Osteocyte (in vitro differentiated cells): ENCODE results near the gene FOSL1. TPM values are rescaled to one million over a fixed set of nuclear protein-coding genes. Genes with fewer than 3 reads are reported as not detected.
A peak's percentile ranks its signal among the peaks of the same experiment; 100 is the strongest.

Experiments used
- DNase-seq: peaks from one replicate; pipeline ENCODE4 v3.0.0; 2021; ENCODE audit warnings: mixed read lengths; ENCODE audit not compliant: unreplicated experiment; ENCODE audit errors: extremely low spot score
- H3K27ac Mint-ChIP-seq: one replicate; pipeline ENCODE4 v1.8.0; 2021; ENCODE audit warnings: mild to moderate bottlenecking, mixed read lengths; ENCODE audit not compliant: unreplicated experiment
- H3K27me3 Mint-ChIP-seq: one replicate; pipeline ENCODE4 v1.8.0; 2021; ENCODE audit warnings: mixed read lengths; ENCODE audit not compliant: unreplicated experiment
- H3K36me3 Mint-ChIP-seq: one replicate; pipeline ENCODE4 v1.8.0; 2021; ENCODE audit warnings: mixed read lengths; ENCODE audit not compliant: unreplicated experiment
- H3K4me1 Mint-ChIP-seq: one replicate; pipeline ENCODE4 v1.8.0; 2021; ENCODE audit warnings: mixed read lengths; ENCODE audit not compliant: unreplicated experiment
- H3K4me3 Mint-ChIP-seq: one replicate; pipeline ENCODE4 v1.8.0; 2021; ENCODE audit warnings: mild to moderate bottlenecking, moderate library complexity, mixed read lengths; ENCODE audit not compliant: unreplicated experiment
- H3K9me3 Mint-ChIP-seq: one replicate; pipeline ENCODE4 v1.8.0; 2021; ENCODE audit warnings: mixed read lengths; ENCODE audit not compliant: unreplicated experiment
- total RNA-seq: library from RNA; stranded (reverse); gene quantifications from 2 replicates; pipeline ENCODE4 v1.2.1, GENCODE V29; 2021
- TF ChIP-seq, protein P1 (sequence below): fragments of 200-600 bp; sonication (generic); IDR thresholded peaks from 2 replicates; pipeline ENCODE4 v1.5.0; 2021; ENCODE audit warnings: antibody characterized with exemption, mild to moderate bottlenecking, moderate library complexity

The FOSL1 gene
- total RNA-seq, 1 donor from 2014 or later = 38.0 TPM

GRCh38 chr11:65873318-65874156, 26.7 kb downstream of the FOSL1 start:
- peak; percentile 98 for DNase-seq
- Mint-ChIP-seq H3K27ac (peak overlapping the region; percentile 92), H3K36me3 (no peaks in the 10 kb centered on the region), H3K4me3 (peak overlapping the region; percentile 85), H3K4me1 (peaks cover 35% of the 10 kb centered on the region), H3K27me3 (no peaks in the 10 kb centered on the region), H3K9me3 (no peaks in the 10 kb centered on the region)
- TF ChIP-seq, protein P1, sequence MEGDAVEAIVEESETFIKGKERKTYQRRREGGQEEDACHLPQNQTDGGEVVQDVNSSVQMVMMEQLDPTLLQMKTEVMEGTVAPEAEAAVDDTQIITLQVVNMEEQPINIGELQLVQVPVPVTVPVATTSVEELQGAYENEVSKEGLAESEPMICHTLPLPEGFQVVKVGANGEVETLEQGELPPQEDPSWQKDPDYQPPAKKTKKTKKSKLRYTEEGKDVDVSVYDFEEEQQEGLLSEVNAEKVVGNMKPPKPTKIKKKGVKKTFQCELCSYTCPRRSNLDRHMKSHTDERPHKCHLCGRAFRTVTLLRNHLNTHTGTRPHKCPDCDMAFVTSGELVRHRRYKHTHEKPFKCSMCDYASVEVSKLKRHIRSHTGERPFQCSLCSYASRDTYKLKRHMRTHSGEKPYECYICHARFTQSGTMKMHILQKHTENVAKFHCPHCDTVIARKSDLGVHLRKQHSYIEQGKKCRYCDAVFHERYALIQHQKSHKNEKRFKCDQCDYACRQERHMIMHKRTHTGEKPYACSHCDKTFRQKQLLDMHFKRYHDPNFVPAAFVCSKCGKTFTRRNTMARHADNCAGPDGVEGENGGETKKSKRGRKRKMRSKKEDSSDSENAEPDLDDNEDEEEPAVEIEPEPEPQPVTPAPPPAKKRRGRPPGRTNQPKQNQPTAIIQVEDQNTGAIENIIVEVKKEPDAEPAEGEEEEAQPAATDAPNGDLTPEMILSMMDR = no peak

- no peaks in the 10 kb centered on the region for H3K9me3 Mint-ChIP-seq
- TF ChIP-seq, protein P1 = no peak
- no peak for DNase-seq
- H3K27me3 Mint-ChIP-seq = no peaks in the 10 kb centered on the region
- H3K4me3 Mint-ChIP-seq = peak within 1 kb of the TSS; percentile 85
- H3K4me1 Mint-ChIP-seq = peaks cover 36% of the 10 kb centered on the region
- no peaks in the 10 kb centered on the region for H3K36me3 Mint-ChIP-seq
- H3K27ac Mint-ChIP-seq = peak within 1 kb of the TSS; percentile 92
Observed at GRCh38 chr11:65872586-65873317, 27.4 kb downstream of the FOSL1 start, which contains the start of gene EFEMP2. TSS of gene EFEMP2 (minus strand) at chr11:65872800. CDS start at chr11:65872354, 446 bp downstream.

DNA sequence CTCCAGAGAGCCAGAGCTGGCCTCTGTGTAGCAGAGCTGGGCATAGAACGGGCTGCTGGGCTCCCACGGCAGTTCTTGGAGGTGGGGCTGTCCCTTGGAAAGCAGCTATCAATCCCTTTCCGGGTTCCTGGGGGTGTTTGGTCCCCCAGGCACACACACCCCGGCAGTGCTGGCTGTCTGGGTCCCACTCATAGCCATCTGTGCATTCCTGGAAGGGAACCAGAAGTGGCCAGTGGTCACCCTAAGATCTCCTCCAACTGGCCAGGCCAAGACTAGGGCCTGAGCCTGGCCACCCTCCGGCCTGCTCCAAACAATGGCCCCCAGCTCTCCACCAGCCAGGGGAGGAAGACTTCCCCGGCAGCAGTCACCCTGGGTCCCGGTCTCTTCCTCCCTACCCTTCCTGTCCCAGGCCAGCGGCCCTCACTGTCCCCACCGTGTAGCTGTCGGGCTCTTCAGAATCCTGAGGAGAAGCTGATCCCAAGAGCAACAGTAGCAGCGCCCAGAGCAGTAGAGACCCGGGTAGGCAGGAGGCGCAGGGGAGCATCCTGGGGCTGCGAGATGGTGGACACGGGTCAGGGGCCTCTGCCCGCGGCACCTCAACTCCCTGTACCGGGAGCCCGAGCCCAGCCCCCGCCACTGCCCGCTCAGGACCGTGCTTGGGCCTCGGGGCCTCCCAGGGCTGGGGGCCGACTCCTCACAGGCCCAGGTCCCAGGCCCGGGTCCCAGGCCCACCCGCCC, 28.2 kb downstream of the FOSL1 start:
- DNase-seq = no peak
- peak overlapping the region; percentile 86 for H3K27ac Mint-ChIP-seq
- no peaks in the 10 kb centered on the region for H3K27me3 Mint-ChIP-seq
- H3K4me3 Mint-ChIP-seq = peak overlapping the region; percentile 71
- peaks cover 2% of the 10 kb centered on the region for H3K36me3 Mint-ChIP-seq
- peaks cover 38% of the 10 kb centered on the region for H3K4me1 Mint-ChIP-seq
- no peaks in the 10 kb centered on the region for H3K9me3 Mint-ChIP-seq
- TF ChIP-seq, protein P1 = no peak

DNA sequence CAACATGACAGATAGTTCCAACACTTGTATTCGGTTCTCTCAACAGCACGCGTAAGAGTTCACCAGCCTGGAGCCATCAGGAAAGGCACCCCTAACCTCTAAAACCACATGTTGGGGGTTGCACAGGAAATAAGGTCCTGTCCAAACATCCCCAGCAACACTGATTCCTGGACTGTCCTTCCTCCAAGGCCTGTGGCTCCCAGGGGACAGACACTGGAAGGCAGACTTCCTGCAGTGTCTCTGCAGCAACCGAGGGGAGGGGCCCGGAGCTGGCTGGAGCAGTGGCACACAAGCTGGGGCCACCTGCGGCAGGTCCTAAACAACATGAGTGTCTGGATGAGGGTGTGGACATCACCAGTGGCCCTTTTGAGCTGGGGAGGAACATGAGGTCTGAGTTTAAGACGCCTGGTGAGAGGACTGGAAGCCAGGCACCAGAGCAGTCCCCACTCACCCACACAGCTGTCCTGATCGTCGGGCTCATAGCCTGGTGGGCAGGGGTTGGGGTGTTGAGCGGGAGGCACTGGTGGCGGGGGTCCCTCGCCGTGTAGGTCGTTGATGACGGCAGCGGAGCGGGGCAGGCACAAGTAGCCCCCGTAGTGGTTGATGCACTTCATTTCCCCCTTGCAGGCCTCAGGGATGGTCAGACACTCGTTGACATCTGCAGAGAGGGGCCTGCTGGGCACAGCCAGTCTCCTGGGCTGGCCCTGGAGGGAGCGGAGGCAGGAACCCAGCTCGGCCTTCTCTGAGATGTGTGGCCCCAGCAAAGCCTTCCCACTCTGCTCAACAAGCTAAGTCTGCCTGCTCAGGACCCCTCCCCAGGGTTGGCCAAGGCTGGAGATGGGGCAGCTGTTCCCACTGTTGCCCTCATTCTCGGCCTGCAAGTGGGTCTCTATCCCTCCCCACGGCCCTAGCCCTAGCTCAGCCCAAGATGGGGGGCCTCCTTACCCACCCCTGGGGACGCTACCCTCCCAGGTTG, 29.2 kb downstream of the FOSL1 start:
- Mint-ChIP-seq H3K27me3 (no peaks in the 10 kb centered on the region), H3K36me3 (peaks cover 4% of the 10 kb centered on the region), H3K27ac (peak overlapping the region; percentile 86), H3K9me3 (no peaks in the 10 kb centered on the region), H3K4me3 (peak overlapping the region; percentile 71), H3K4me1 (peaks cover 40% of the 10 kb centered on the region)
- TF ChIP-seq, protein P1 = no peak
- no peak for DNase-seq
